IPS-20b (cell line): ENCODE measurements around the gene ENPP6.
"Not testable (repeated sequence)": the region's sequence is repeated elsewhere in the genome, so short reads cannot be mapped to it uniquely, and the experiment has no call there.

Experiments
- H3K27ac ChIP-seq: one replicate; pipeline ENCODE4 v1.5.1; 2013; ENCODE audit warnings: low read length
- H3K27me3 ChIP-seq: 2 replicates; pipeline ENCODE4 v1.6.1; 2013; ENCODE audit warnings: mild to moderate bottlenecking, low read length, inconsistent platforms; ENCODE audit not compliant: insufficient read depth
- H3K36me3 ChIP-seq: 2 replicates; pipeline ENCODE4 v1.6.1; 2013; ENCODE audit warnings: low read depth, mild to moderate bottlenecking, inconsistent platforms, low read length, moderate library complexity; ENCODE audit not compliant: insufficient read depth
- H3K4me1 ChIP-seq: 2 replicates; pipeline ENCODE4 v1.6.1; 2013; ENCODE audit warnings: mild to moderate bottlenecking, control low read depth, inconsistent platforms, low read length, moderate library complexity; ENCODE audit not compliant: insufficient read depth
- H3K4me3 ChIP-seq: 2 replicates; pipeline ENCODE4 v1.5.1; 2013; ENCODE audit warnings: mild to moderate bottlenecking, low read length, inconsistent platforms
- H3K9ac ChIP-seq: 2 replicates; pipeline ENCODE4 v1.6.1; 2013; ENCODE audit warnings: low read depth, mild to moderate bottlenecking, inconsistent platforms, low read length, moderate library complexity
- H3K9me3 ChIP-seq: 2 replicates; pipeline ENCODE4 v1.6.1; 2013; ENCODE audit warnings: mild to moderate bottlenecking, low read depth, low read length, inconsistent platforms; ENCODE audit not compliant: insufficient read depth

The ENPP6 gene

GRCh38 chr4:184232975-184233374 lies 15.3 kb upstream of the ENPP6 start:
- Histone ChIP-seq H3K4me3 (no peak overlapping the region), H3K4me1 (no peaks in the 10 kb centered on the region), H3K9me3 (no peaks in the 10 kb centered on the region), H3K9ac (no peak overlapping the region), H3K27me3 (no peaks in the 10 kb centered on the region), H3K27ac (no peak overlapping the region), H3K36me3 (no peaks in the 10 kb centered on the region)

GRCh38 chr4:184232202-184232601 lies 14.5 kb upstream of the ENPP6 start:
- no peaks in the 10 kb centered on the region for H3K27me3 ChIP-seq
- H3K9me3 ChIP-seq, result no peaks in the 10 kb centered on the region
- H3K36me3 ChIP-seq, result no peaks in the 10 kb centered on the region
- H3K4me1 ChIP-seq, result no peaks in the 10 kb centered on the region
- no peak overlapping the region for H3K27ac ChIP-seq
- H3K9ac ChIP-seq, result no peak overlapping the region
- no peak overlapping the region for H3K4me3 ChIP-seq

GRCh38 chr4:184231573-184231972 lies 13.9 kb upstream of the ENPP6 start:
- H3K36me3 ChIP-seq, result no peaks in the 10 kb centered on the region
- H3K27me3 ChIP-seq, result no peaks in the 10 kb centered on the region
- H3K9me3 ChIP-seq, result no peaks in the 10 kb centered on the region
- no peak overlapping the region for H3K9ac ChIP-seq
- no peak overlapping the region for H3K4me3 ChIP-seq
- H3K27ac ChIP-seq, result no peak overlapping the region
- no peaks in the 10 kb centered on the region for H3K4me1 ChIP-seq

GRCh38 chr4:184228056-184228705 lies 10.5 kb upstream of the ENPP6 start:
- Histone ChIP-seq H3K4me1 (no peaks in the 10 kb centered on the region), H3K4me3 (no peak overlapping the region), H3K9ac (no peak overlapping the region), H3K9me3 (no peaks in the 10 kb centered on the region), H3K27me3 (no peaks in the 10 kb centered on the region), H3K36me3 (no peaks in the 10 kb centered on the region), H3K27ac (no peak overlapping the region)

DNA sequence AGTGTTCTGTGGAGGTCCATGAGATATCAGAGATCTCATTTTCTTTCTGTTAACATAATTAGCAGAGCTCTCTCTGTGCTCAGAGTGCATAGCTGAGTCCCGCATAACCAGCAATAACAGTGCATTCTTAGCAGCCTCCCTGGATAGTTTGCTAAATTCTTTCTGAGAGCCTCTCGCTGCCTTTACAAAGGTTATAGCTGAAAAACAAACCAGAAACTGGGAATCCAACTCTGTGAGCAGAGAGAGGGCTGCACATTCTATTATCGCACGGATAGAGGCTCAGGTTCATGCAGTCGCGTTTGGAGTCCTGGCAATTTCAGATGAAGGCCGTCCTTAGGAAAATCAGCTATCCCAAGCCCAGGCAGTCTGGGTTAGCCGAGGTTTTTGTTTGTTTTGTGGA lies 1.2 kb downstream of the ENPP6 start:
- no peaks in the 10 kb centered on the region for H3K36me3 ChIP-seq
- no peak overlapping the region for H3K9ac ChIP-seq
- no peak overlapping the region for H3K27ac ChIP-seq

GRCh38 chr4:184215709-184216328 lies 1.9 kb downstream of the ENPP6 start:
- H3K9ac ChIP-seq, result no peak overlapping the region
- no peaks in the 10 kb centered on the region for H3K9me3 ChIP-seq
- H3K27ac ChIP-seq, result no peak overlapping the region
- no peaks in the 10 kb centered on the region for H3K4me1 ChIP-seq
- no peaks in the 10 kb centered on the region for H3K27me3 ChIP-seq
- H3K4me3 ChIP-seq, result no peak overlapping the region
- H3K36me3 ChIP-seq, result no peaks in the 10 kb centered on the region

More for the DNA sequence above, 1.2 kb downstream of the ENPP6 start:
- H3K27me3 ChIP-seq, result no peaks in the 10 kb centered on the region
- no peaks in the 10 kb centered on the region for H3K4me1 ChIP-seq
- H3K9me3 ChIP-seq, result no peaks in the 10 kb centered on the region
- no peak overlapping the region for H3K4me3 ChIP-seq

- Histone ChIP-seq H3K27ac (no peak overlapping the region), H3K27me3 (no peaks in the 10 kb centered on the region), H3K4me3 (no peak overlapping the region), H3K36me3 (no peaks in the 10 kb centered on the region), H3K9ac (no peak overlapping the region), H3K9me3 (no peaks in the 10 kb centered on the region), H3K4me1 (no peaks in the 10 kb centered on the region)
Measured at GRCh38 chr4:184214931-184215330, 2.7 kb downstream of the ENPP6 start.

GRCh38 chr4:184207734-184208607 lies 9.7 kb downstream of the ENPP6 start:
- H3K27me3 ChIP-seq, H3K36me3 ChIP-seq, H3K4me3 ChIP-seq, H3K9ac ChIP-seq, H3K27ac ChIP-seq, H3K4me1 ChIP-seq, H3K9me3 ChIP-seq: not testable (repeated sequence)

DNA sequence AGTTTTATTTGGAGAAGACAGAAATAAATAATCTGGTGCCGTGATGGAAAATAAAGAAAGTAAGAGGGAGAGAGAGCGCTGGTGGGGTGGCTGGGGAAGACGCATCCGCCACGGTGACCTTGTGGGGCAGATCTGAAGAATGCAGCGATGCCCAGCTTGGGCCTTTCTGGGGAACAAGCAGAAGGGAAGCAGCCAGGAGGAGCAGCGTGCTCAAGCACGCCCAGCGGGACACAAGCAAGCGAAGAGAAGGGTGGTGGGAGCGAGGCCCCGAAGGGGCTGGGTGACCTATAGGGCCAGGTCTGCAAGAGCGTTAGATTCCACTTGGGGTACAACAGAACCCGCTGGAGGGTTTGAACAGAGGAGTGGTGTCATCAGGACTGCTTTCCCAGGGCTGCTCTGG lies 12.4 kb downstream of the ENPP6 start:
- Histone ChIP-seq H3K36me3 (no peaks in the 10 kb centered on the region), H3K9ac (no peak overlapping the region), H3K4me3 (no peak overlapping the region), H3K9me3 (no peaks in the 10 kb centered on the region), H3K27ac (no peak overlapping the region), H3K4me1 (peaks cover 3% of the 10 kb centered on the region; the same call in 1 of the 2 replicates), H3K27me3 (no peaks in the 10 kb centered on the region)

DNA sequence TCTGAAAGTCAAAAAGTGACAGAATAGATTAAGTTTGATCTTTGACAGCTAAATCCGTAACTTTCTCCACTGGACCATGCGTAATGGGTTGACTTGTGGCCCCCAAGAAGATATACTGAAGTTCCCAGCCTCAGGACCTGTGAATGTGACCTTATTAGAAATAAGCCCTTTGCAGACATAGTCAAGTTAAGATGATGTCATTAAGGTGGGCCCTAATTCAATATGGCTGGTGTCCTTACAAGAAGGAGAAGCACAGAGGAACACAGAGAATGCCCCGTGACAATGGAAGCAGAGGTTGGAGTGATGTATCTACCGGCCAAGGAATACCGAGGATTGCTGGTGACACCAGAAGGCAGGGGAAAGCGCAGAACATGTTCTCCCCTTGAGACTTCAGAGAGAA lies 14.4 kb downstream of the ENPP6 start:
- Histone ChIP-seq H3K27me3 (no peaks in the 10 kb centered on the region), H3K36me3 (no peaks in the 10 kb centered on the region), H3K9me3 (no peaks in the 10 kb centered on the region), H3K27ac (no peak overlapping the region), H3K9ac (no peak overlapping the region), H3K4me1 (peaks cover 3% of the 10 kb centered on the region; the same call in 1 of the 2 replicates), H3K4me3 (no peak overlapping the region)

GRCh38 chr4:184201179-184201578 lies 16.5 kb downstream of the ENPP6 start:
- no peaks in the 10 kb centered on the region for H3K36me3 ChIP-seq
- no peak overlapping the region for H3K9ac ChIP-seq
- no peaks in the 10 kb centered on the region for H3K27me3 ChIP-seq
- no peak overlapping the region for H3K4me3 ChIP-seq
- H3K9me3 ChIP-seq, result no peaks in the 10 kb centered on the region
- no peaks in the 10 kb centered on the region for H3K4me1 ChIP-seq
- no peak overlapping the region for H3K27ac ChIP-seq

GRCh38 chr4:184200296-184200695 lies 17.4 kb downstream of the ENPP6 start:
- no peaks in the 10 kb centered on the region for H3K4me1 ChIP-seq
- H3K4me3 ChIP-seq, result no peak overlapping the region
- no peaks in the 10 kb centered on the region for H3K36me3 ChIP-seq
- no peaks in the 10 kb centered on the region for H3K27me3 ChIP-seq
- no peak overlapping the region for H3K9ac ChIP-seq
- no peak overlapping the region for H3K27ac ChIP-seq
- no peaks in the 10 kb centered on the region for H3K9me3 ChIP-seq
